GM18867 (cell line): Measurements from ENCODE around the gene RAD51C.
"Not testable (repeated sequence)": the region's sequence is repeated elsewhere in the genome, so short reads cannot be mapped to it uniquely, and the experiment has no call there.

Experiments
- ATAC-seq: cut with Tn5 transposase; IDR thresholded peaks from one replicate; pipeline ENCODE4 v1.9.1; 2021; ENCODE audit warnings: mild to moderate bottlenecking, moderate library complexity; ENCODE audit not compliant: unreplicated experiment

RAD51C gene

DNA sequence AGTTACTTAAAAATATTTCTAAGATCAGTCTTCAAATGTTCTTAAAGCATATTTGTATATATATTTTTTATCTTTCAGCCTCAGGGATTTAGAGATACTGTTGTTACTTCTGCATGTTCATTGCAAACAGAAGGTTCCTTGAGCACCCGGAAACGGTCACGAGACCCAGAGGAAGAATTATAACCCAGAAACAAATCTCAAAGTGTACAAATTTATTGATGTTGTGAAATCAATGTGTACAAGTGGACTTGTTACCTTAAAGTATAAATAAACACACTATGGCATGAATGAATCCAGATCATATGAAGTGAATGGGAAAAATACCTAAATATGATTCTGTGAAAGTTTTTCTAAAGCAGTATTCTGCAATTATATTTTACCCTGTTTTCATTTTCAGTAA, 41.6 kb downstream of the RAD51C start:
- no peak for ATAC-seq

DNA sequence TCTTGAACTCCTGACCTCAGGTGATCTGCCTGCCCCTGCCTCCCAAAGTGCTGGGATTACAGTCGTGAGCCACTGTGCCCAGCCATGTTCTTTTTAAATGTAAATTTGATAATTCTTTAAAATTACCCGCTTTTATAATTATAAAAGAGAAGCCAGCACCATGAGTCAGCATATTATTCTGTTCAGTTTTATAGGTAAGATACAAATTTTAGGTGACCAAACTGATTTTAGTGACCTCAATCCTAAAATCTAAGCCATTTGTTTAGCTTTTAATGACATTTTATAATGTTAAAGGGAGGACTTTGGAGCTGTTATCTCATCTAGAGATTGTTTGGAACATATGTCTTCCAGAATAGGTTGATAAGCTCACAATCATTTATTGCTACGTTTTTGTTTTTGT, 42.4 kb downstream of the RAD51C start:
- ATAC-seq, result no peak

DNA sequence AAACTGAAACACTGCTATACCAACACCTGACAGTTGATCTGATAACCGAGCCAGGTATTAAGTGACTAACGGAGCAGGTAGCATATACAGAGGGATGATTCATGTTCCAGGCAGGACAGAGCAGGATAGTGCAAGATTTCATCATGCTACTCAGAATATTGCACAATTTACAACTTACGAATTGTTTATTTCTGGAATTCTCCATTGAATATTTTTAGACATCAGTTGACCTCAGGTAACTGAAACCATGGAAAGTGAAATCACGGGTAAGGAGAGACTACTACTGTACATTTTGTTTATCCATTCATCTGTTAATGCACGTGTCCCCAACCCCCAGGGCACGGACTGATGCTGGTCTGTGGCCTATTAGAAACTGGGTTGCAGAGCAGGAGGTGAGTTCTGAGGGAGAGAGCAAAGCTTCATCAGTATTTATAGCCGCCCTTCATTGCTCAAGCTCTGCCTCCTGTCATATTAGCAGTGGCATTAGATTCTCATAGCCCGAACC, 48.8 kb downstream of the RAD51C start:
- ATAC-seq, result no peak

DNA sequence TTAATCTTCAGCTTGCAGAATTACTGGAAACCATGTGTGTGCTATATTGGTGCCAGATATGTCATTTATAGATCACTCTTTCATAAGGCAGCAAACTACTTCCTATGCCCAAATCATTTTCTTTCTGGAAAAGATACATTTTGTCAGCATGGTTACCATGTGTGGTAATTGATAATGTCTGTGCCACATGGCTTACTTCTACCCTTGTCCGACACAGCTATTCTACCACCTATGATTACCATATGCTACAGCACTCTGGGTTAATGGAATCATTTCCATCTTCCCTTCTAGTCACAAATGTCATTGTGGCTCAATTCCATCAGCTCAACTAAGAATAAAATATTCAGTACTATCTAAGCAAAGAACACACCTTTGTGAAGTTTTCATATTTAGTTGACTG, 55.3 kb downstream of the RAD51C start:
- ATAC-seq, result no peak

DNA sequence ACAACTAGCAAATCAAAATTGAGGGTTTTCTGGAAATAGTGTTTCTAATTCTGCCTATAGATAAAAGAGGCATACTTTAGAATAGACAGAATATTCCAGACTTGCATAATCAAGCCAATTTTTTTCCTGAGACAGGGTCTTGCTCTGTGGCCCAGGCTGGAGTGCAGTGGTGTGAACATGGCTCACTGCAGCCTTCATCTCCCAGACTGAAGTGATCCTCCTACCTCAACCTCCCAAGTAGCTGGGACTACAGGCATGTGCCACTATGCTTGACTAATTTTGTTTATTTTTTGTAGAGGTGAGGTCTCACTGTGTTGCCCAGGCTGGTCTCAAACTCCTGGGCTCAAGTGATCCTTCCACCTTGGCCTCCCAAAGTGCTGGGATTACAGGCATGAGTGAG, 57.2 kb downstream of the RAD51C start:
- not testable (repeated sequence) for ATAC-seq

DNA sequence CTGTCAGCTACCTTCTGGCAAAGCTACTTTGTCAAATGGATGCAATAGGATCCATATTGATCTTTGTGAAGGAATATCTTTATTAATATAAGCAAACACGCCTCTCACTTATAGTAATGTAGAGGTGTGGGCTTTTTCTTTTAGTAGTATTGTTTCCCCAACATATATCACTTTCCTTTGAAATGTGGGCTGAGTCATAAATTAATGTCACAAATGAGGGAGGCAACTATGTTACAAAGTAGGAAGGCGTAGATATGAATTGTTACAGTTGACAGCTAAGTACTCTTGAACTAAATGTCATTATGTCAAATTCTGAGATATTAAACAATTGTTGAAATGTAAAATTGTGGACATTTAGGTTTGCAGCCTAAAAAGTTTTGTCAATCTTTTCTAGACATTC, 60.6 kb downstream of the RAD51C start:
- no peak for ATAC-seq

DNA sequence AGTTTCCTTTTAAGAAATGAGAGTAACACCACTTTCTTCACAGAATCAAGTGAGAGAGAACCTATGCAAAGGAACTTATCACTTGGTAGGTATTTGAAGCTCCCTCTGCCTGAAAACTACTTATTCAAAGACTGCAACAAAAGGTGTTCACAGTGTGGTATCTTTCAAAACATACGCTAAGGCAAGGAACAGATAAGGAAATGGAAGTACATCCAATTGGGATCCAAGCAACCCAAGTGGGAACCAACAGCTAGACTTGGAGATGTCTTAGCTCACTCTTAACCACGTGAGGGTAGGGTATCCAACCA, 62.8 kb downstream of the RAD51C start:
- peak; percentile 29 for ATAC-seq

DNA sequence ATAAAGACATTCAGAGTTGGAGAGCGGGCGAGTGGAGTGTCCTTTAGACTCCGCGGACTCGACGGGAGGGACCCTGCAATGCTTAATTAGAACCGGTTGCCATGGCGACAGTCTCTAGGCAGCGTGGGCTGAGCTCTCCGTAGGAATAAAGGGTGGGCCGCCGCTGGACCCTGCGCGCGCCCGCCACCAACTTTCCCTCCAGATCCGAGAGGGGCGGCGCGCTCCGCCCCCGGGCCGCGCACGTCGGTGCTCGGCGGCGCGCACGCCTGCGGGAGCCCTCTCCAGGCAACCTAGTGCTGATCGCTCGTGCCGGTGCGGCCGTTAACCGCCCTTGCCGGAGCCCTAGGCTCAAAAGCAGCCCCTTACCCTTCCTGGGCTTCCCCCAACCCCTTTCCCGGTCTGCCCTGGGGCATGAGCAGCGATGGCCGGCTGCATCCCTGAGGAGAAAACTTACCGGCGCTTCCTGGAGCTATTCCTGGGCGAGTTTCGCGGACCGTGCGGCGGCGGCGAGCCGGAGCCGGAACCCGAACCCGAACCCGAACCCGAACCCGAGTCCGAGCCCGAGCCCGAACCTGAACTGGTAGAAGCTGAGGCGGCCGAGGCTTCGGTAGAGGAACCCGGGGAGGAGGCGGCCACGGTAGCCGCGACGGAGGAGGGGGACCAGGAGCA, 63.3 kb downstream of the RAD51C start, which contains the start of gene PPM1E:
Gene PPM1E (plus strand): TSS at position 278 of the 669 bp plus-strand sequence.
- peak; percentile 61 for ATAC-seq

DNA sequence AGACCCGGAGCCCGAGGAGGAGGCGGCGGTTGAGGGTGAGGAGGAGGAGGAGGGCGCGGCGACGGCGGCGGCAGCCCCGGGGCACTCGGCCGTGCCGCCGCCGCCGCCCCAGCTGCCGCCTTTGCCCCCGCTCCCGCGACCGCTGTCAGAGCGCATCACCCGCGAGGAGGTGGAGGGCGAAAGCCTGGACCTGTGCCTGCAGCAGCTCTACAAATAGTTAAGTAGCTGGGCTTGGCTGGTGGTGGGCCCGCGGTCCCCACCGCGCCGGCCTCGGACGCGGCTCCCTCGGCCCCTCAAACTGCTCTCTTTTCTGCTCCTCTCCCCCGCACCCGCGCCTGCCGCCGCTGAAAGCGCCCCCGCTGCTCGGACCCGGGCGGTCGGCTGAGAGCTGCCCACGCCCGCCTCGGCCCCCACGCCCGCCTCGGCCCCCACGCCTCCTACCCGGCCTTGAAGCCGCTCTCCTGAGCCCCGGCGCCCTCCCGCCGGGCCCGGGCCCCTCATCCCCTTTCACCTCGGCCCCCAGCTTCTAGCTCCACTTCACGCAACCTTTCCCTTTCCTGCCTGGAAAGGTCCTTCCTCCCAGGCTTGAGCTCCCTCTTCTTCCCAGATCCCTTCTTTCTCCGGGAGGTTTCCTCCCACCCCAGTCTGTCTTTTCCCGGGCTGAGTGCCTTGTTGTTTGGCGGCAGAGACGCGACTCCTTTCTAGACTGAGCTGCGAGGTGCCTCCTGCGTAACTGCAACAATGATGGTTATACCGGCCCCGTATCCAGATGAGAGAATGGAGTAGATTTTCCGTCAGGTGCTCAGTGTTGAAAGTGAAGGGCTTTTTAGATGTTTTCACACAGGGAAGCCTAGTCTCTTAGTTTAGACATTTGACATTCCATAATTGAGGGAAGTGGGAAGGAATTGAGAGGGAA, 64.1 kb downstream of the RAD51C start:
- no peak for ATAC-seq

DNA sequence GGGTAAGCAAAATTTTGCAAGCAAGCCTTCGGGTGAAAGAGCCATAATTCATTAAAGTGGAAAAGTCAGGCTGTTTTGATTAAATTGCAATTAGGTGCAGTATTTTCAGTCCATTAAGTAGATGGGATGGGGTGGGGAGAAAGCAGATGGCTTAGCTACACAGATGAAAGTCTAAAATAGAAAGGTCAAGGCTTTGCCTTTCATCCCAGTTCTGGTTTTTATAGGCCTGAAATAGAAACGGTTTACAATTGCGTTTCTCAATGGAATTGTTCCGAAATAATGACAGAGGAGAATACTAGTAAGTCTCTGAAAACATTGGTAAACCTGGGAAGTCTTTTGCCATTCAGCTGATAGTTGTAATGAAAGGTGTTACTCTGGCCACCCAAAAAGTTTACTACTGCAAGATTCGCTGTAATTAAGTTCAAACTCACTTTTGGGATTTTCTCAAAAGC, 64.8 kb downstream of the RAD51C start:
- no peak for ATAC-seq

DNA sequence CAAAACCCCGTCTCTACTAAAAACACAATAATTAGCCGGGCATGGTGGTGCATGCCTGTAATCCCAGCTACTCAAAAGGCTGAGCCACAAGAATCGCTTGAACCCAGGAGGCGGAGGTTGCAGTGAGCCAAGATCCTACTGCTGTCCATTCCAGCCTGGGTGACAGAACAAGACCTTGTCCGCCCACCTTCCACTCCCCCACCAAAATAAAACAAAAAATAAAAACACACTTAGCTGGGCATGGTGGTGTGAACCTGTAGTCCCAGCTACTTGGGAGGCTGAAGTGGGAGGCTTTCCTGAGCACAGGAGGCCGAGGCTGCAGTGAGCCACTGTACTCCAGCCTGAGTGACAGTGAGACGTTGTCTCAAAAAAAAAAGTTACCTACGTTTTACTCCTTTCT, 66.5 kb downstream of the RAD51C start:
- no peak for ATAC-seq

DNA sequence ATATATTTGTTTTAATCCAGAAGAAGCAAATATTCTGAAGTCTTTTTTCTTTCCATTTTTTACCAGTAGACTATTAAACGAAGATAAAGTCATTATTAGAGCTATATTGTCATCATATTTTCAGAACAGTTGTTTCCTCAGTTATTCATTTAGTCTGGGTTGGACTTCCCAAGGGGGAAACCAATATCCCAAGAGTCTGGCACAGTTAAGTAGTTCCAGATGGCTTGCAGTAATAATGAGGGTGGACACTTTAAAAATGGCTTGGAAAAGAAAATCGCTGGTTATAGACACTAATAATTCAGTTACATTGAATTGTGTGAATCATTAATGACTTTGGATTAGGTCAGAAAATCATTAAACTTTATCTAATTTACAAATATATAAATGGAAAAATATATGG, 67.1 kb downstream of the RAD51C start:
- ATAC-seq, result no peak

DNA sequence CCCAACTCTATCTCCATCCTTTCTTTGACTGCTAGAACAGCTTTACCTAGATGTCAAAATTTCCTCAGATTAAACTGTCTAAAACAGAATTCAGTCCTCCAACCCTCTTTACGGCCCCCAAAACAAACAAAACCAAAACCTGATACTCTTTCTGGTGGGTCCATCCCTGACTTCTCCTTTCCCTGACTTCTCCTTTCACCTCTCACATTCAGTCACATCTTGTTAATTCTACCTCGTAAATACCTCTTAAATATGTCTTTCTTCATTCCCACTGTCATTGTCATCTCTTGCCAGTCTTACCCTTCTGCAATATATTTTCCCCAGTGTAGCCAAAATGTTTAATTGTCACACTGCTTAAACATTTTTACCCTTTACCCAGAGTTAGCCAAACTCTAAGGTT, 67.8 kb downstream of the RAD51C start:
- no peak for ATAC-seq

DNA sequence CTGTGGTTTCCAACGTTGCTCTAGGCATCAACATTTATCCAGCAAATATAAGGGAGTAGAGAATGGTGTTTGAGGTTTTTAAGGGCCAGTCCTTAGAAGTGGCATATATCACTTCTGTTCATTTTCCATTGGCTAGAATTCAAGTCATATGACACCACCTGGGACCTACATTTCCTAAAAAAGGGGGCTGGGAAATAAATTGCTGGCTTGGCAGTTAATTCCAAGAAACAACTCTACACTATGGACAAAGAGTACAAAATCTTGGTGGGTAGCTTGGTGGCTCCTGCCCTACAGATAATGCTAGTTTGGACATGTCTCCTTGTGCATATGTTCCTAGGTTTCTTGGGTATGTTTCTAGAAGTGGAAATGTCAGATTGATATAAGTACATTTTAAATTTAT, 70.9 kb downstream of the RAD51C start:
- no peak for ATAC-seq

DNA sequence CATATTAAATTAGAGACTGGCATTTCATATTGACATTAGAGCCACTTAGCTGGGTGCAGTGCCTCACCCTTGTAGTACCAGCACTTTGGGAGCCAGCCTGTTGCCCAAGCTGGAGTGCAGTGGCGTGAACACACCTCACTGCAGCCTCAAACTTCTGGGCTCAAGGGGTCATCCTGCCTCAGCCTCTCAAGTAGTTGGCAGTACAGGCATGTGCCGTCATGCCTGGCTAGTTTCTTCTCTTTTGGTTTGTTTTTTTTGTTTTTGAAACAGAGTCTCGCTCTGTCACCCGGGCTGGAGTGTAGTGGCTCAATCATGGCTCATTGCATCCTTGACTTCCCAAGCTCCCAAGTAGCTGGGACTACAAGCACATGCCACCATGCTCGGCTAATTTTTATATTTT, 72.0 kb downstream of the RAD51C start:
- no peak for ATAC-seq

DNA sequence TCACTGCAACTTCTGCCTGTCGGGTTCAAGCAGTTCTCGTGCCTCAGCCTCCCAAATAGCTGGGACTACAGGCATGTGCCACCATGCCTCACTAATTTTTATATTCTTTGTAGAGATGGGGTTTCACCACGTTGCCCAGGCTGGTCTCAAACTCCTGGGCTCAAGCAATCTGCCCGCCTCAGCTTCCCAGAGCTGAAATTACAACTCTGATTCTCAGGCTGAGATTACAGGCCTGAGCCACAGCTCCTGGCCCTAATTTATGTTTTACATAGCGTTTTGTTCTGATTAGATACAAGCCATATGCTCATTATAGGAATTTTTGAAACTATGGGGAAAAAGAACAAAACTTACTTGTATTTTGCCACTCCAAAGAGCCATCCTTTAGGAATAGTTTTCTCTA, 86.1 kb downstream of the RAD51C start:
- ATAC-seq, result not testable (repeated sequence)

DNA sequence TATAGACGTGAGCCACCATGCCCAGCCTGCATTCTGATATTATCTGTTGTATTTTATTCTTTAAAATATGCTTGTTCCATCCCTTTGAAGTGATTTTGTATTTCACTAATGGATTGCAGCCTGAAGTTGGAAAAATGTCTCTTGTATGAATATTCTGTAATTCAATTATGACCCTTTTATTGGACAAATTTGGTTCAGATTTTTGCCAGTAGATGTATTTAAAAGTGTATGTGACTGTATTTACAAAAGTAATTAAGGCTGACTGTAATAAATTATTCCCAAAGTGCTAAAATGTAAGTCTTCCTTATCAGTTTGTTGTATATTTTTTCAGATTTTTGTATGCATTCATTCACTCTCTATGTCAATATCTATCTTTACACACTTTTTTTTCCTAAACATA, 87.0 kb downstream of the RAD51C start:
- ATAC-seq, result no peak

DNA sequence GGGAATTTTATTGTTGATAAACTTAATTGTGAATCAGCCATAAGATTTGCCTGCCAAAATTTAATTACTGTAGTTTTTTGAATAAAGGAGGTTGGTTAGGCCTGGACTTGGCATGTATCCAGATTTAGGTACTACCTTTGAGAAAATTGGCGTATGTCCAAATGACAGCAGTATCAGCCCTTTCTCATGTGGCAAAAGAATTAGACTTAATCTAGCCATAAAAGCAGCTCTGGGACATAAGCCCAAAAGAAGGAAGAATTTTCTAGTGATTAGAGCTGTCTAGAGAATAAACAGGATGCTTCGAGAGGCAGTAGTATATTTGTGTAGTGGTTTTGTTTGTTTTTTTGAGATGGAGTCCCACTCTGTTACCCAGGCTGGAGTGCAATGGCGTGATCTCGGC, 91.0 kb downstream of the RAD51C start:
- no peak for ATAC-seq

DNA sequence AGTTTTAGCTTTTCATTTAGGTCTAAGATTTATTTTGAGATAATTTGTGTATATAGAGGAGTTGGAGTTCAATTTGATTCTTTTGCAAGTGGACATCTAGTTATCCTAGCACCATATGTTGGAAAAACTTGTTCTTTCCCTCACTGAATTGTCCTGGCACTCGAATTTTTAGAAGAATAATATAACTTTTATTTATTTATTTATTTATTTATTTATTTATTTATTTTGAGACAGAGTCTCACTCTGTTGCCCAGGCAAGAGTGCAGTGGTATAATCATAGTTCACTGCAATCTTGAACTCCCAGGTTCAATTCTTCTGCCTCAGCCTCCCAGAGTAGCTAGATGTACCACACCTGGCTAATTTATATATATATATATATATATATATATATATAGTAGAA, 92.7 kb downstream of the RAD51C start:
- no peak for ATAC-seq
